Fibroblast of skin of right quadriceps (primary cell): ENCODE data around the gene GLP1R.

Source experiments
- DNase-seq: peaks from one replicate; pipeline ENCODE4 v3.0.0-alpha.2; 2013

Gene GLP1R

DNA sequence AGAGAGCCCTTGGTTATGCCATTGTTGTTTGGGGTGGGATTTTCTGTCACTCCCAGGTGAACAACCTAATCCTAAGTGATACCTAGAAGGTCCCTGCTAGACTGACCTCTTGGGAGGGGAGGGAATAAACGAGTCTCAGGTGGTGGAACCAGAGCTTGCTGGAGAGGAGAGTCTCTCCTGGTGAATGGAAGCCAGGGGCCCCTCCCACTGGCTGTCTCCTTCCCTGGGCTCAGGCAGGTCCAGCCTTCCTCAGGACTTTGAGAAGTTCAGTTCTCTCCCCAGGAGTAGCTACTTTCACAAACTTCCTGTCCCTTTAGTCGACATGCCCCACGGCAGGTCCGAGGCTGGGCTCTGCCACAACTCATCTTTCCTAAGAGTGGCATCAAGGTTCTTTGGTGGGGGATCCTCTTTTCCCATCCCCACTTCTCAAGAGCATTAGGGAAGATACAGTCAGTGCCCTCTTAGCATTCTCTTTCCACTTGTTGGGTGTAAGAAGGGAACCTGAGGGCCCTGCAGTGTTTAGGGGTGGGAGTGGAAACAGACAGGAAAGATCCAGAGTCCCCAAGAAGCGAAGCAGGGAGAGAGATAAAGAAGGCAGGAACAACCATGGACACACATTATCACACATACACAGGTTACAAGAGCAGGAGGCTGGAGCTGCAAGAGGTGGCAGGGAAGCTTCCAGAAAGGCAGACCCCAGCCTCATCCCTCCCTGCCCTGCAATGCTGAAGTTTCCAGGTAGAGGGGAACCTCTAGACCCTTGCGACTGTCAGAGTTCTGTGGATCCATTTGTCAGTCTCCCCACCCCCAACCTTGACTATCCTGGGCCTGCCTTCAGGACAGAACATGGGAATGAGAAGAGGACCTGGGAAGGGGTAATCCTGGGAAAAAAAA is 900 bp upstream of the GLP1R start:
- DNase-seq = no peak

- no peak for DNase-seq
Observed at GRCh38 chr6:39049575-39050283, 1.1 kb downstream of the GLP1R start.

DNA sequence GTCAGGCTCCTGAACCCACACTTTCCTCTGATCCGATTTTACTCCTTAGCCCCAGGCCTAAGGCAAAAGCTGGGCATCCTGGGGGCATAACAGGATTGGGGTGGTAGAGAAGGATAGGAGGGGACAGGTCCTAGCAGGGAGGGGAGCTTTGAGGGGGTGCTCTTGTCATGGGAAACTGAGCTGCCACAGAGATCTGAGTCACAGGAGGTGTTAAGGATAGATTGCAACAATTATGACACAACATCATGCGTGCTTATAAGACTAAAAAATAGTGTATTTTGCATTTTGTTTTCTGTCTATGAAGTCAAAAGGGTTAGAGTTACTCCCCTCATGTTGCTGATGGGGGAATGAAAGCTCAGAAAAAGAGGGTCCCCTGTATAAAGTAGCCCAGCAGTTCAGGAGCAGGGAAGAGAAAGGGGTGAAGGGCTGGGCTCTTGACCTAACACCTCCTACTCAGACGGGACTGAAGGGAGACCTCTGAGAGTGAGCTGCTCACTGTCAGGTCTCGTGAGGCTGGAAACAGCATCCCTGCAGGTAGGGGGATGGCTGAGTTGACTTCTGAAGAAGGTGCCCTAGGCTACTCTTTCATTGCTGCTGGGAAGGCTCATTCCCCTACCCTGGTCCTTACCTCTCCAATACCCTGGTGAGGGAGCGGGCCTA is 2.0 kb downstream of the GLP1R start:
- DNase-seq = no peak

GRCh38 chr6:39051399-39052122 is 3.0 kb downstream of the GLP1R start:
- no peak for DNase-seq

DNA sequence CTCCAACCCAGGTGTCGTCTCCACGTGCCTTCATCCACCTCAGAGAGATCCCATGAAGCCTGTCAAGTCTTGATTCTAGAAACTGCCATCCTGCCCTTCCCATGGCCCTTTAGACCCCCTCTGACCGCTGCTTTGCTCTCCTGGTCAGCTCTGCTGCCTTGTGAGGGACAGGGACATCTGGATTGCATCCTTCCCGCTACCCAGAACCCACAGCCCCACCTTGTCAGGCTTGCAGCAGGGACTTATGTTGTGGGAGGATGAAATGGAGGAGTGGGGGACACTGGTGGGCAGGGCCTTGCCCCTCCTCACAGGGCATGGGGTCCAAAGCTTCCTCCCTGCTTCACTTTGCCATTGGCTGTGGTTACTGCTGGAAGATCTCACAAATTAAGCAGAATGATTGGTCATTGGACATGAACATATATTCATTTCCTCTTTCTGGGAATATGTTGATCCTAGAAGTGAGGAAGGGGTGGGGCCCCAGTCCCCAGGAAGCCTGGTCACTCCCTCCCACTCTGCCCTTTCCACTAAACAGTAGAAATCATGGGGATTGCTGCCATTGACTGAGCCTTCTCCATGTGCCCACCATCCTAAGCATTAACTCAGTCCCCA is 4.5 kb downstream of the GLP1R start:
- DNase-seq = no peak

GRCh38 chr6:39053854-39054576 is 5.4 kb downstream of the GLP1R start:
- no peak for DNase-seq

- DNase-seq = no peak
Observed at GRCh38 chr6:39054577-39055142, 6.1 kb downstream of the GLP1R start.

DNA sequence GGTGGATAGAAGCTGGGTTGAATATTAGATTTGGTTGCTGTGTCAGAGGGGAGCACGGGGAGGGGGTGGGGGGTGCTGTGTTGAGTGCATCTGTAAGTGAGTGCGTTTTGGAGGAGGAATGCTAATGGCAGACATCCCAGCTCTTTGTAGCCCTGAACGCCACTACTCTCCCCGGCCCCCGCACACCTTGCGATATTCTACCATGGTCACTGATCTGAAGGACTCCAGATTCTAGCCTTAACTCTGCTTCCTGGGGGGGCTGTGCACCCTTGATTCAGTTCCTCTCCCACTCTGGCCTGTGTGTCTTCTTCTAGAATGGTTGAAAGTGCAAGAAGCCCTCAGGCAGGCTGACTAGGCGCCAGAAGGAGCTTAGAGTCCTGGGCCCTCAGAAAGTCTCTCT is 7.1 kb downstream of the GLP1R start:
- DNase-seq = no peak

DNA sequence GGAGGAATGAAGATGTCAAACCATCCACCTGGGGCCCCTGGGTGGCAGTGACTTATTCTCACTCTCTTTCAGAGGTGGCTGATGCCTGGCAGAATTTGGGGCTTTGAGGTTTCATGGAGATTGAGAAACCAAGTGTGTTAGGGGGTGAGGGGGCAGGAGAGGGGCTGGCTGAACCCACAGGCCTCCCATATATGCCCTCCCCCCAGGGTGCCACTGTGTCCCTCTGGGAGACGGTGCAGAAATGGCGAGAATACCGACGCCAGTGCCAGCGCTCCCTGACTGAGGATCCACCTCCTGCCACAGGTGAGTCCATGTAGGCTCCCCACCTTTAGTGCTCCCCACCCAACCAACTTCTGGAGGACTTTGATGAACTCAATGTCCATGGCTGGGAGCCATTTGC is 7.6 kb downstream of the GLP1R start:
- DNase-seq = no peak

DNA sequence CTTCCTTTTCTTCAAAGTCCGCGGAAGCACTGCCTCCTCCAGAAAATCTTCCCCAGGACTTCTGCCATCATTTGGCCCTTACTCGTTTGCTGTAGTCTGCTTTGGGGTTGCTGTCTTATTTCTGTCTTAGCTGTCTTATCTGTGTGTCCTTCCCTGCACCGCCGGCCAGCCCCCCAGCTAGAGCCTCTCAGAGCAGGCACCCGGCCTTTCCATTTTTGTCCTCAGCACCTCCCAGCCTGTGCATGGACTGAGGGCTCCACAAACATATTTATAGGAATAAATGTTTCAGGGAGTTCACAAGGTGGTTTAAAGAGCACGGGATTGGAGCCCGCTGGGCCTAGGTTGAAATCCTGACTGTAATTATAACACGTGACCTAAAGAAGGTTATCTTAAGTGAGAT is 8.1 kb downstream of the GLP1R start:
- DNase-seq = no peak

GRCh38 chr6:39057251-39058155 is 8.9 kb downstream of the GLP1R start:
- no peak for DNase-seq

DNA sequence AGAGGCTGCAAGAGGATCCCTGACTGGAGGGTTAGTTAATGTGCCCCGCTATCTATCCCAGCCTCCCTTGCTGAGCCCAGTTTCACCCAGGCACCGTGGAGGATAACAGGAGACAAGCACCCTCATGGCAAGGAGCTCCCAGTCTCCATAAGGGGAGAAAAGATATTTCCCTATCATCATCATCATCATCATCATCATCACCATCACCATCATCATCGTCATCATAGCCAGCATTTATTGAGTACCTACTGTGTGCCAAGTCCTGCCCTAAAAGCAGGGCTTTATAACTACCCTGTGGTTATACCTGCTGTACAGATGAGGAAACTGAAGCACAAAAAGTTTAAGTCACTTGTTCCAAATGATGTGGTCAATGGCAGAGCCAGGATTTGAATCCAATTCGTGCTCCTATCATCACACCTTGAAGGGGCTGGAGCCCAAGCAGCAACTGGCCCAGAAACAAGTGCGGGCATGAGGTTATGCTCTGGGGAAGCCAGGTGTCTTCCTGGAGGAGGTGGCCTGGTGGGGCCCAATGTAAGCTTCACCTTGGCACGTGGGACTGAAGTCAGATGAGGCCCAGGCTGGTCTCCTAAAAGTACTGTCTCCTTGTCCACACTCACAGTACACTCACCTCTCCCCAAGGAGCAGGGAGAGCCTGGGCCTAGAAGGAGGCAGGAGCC is 10.0 kb downstream of the GLP1R start:
- no peak for DNase-seq

DNA sequence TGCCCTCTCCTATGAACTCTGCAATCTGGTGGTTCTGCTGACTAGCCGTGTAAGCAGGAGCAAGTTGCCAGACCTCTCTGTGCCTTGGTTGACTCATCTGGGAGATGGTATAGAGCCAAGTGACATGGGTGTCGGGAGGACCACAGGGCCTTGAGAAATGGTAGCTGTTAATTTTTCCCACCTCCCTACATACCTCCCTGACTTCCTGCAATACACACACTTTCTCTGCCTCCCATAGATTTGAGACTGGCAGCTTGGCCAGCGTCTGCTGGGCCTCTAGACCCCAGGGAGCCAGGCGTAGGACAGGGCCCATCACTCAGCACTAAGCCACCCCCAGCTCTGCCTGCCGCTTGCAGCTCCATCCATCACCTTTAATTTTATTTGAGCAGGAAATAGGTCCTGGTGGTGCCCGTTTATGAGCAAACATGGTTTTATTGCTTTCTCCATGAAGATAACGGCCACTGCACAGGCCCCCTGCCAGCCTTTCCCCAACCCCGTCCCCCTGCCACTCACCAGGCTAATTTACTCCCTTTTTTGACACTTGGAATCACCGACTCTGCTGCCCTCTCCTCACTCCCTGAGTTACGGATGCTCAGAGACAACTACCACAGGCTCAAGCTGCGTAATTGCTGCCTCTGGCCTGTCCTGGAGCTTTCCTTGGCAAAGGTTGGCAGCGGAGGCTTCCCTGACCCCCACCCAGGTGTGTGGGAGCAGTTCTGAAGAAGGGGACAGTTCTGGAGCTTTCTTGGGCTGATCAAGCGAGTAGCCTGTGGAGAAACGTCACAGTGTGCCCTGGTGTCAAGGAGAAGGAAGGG is 11.1 kb downstream of the GLP1R start:
- no peak for DNase-seq

- DNase-seq = no peak
Observed at GRCh38 chr6:39060467-39061160, 12.0 kb downstream of the GLP1R start.

DNA sequence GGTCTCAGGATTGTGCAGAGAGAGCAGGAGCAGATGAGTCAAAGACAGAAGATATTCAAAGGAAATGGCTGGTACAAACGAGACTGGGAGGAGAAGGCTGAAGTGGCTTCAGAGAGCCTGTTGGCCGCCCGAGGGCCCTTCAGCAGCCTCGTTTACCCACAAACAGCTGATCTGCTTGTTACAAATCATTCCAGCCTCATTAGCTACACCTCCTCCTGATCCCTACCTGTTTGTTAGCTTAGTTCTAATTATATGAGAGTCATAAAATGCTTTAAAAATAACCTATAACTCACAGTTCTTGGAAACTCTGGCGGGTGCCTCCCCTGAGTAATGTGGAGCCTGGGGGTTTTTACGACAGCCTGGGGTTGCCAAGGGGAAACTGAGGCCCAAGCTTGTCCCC is 12.6 kb downstream of the GLP1R start:
- no peak for DNase-seq

- DNase-seq = no peak
Observed at GRCh38 chr6:39061588-39061987, 13.0 kb downstream of the GLP1R start.

DNA sequence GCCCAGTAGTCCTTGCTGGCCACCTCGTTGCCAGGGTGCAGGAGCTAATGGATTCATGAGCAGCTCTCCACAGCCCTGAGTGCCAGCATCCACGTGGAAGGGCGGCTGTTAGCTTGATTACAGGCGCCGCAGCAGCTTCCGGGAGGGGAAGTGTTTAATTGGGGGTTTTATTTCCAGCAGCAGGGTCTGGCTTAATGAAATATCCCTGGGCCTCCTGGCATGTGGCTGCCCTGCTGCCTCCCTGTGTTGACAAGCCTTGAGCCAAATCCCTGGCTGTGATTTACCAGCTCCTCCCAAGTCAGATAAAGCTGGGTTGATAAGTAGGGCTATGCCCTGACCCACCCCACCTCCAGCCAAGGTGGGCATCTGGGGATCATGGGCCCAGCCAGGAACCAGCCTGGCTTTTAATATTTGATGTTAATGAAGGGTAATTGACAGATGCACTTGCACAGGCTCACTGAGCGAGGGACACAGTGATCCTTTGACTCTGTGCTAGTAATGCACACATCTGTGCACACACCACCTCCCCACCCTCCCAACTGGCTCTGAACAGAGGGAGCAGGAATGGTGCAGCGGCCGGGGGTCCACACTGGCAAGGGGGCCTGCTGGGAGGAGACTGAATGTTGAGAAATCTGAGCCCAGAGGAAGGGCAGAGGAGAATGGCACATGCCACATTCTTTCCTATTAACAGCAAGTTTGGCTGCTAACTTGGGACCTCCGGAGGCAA is 13.6 kb downstream of the GLP1R start:
- DNase-seq = no peak

GRCh38 chr6:39063526-39063925 is 14.9 kb downstream of the GLP1R start:
- no peak for DNase-seq
